ENCODE measurements around the gene GAGE12G. TPM values are rescaled to one million over a fixed set of nuclear protein-coding genes. Genes with fewer than 3 reads are reported as not detected.
"Not testable (repeated sequence)": the region's sequence is repeated elsewhere in the genome, so short reads cannot be mapped to it uniquely, and the experiment has no call there.

GAGE12G gene
- total RNA-seq, 2 experiments from 2014 or later: not detected

- not testable (repeated sequence) for H3K4me1 Mint-ChIP-seq (ENCODE audit: low read depth); H3K4me3 ChIP-seq (ENCODE audit: low read length)
Observed at GRCh38 chrX:49579649-49580048, 9.4 kb downstream of the GAGE12G start, which contains the start of gene GAGE12H. TSS of gene GAGE12H (plus strand) at chrX:49579949. CDS start at chrX:49581104, 1,155 bp downstream.

GRCh38 chrX:49589196-49589595 lies 19.0 kb downstream of the GAGE12G start, which contains the start of gene GAGE2A:
TSS of gene GAGE2A (plus strand) at chrX:49589496. CDS start at chrX:49590651, 1,155 bp downstream.
- H3K4me3 Mint-ChIP-seq; H3K27ac Mint-ChIP-seq; H3K27me3 ChIP-seq (ENCODE audit: control insufficient read depth in 1 of 2, insufficient read depth in 2 of 2, low read length in 2 of 2); H3K4me1 ChIP-seq (ENCODE audit: insufficient read depth, low read length); POLR2A ChIA-PET; DNase-seq; H3K36me3 ChIP-seq (ENCODE audit: insufficient read depth, low read length); H3K4me1 Mint-ChIP-seq (ENCODE audit: low read depth); intact Hi-C loops (cut with DNase I, micrococcal nuclease); H3K27me3 Mint-ChIP-seq; H3K27ac ChIP-seq (ENCODE audit: low read depth in 1 of 2, low read length in 2 of 2); CTCF ChIA-PET; H3K9me3 ChIP-seq (ENCODE audit: control insufficient read depth in 1 of 2, insufficient read depth in 1 of 2, low read length in 2 of 2); H3K4me3 ChIP-seq (ENCODE audit: low read length); ATAC-seq (ENCODE audit: poor library complexity); H3K36me3 Mint-ChIP-seq (ENCODE audit: low read depth); H3K9me3 Mint-ChIP-seq: not testable (repeated sequence)

More at GRCh38 chrX:49579649-49580048, 9.4 kb downstream of the GAGE12G start, which contains the start of gene GAGE12H:
- DNase-seq; H3K27ac Mint-ChIP-seq; H3K27me3 Mint-ChIP-seq; H3K36me3 ChIP-seq (ENCODE audit: insufficient read depth, low read length); POLR2A ChIA-PET; H3K36me3 Mint-ChIP-seq (ENCODE audit: low read depth); H3K9me3 Mint-ChIP-seq; ATAC-seq (ENCODE audit: poor library complexity); H3K4me3 Mint-ChIP-seq; intact Hi-C loops (cut with DNase I, micrococcal nuclease); CTCF ChIA-PET; H3K27ac ChIP-seq (ENCODE audit: low read depth in 1 of 2, low read length in 2 of 2); H3K4me1 ChIP-seq (ENCODE audit: insufficient read depth, low read length); H3K27me3 ChIP-seq (ENCODE audit: control insufficient read depth in 1 of 2, insufficient read depth in 2 of 2, low read length in 2 of 2); H3K9me3 ChIP-seq (ENCODE audit: control insufficient read depth in 1 of 2, insufficient read depth in 1 of 2, low read length in 2 of 2): not testable (repeated sequence)

DNA sequence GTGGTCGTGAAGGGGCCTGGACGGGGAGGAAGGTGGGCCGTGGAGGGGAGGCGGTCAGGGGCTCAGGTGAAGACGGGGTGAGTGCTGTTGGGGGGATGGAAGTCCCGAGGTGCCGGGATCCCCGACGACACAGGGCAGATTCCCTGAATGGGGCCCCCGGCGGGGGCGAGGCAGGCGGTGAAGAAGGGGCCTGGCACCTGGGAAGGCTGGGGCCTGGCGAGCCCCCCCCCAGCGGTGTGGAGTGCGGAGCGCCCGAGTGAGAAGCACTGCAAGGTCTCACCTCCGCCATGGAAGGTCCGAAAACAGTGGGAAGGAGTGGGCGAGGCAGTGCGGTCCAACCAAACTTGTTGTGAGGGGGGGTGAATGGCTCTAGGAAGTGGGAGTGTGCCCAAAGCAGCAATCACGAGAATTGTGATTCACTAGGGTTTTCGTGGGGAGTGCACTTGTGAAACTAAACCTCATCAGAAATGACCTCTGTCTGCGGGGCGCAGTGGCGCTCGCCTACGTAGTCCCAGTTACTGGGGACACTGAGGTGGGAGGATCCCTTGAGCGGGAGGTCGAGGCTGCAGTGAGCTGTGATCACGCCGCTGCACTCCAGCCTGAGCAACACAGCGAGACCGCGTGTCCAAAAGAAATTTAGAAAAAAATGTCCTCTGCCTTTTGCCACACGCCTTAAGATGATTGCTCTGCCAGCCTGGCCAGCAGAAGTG lies 19.7 kb downstream of the GAGE12G start:
- H3K9me3 ChIP-seq (ENCODE audit: control insufficient read depth in 1 of 2, insufficient read depth in 1 of 2, low read length in 2 of 2); H3K36me3 ChIP-seq (ENCODE audit: insufficient read depth, low read length); H3K4me3 Mint-ChIP-seq; H3K27ac Mint-ChIP-seq; H3K27ac ChIP-seq (ENCODE audit: low read depth in 1 of 2, low read length in 2 of 2); H3K36me3 Mint-ChIP-seq (ENCODE audit: low read depth); intact Hi-C loops (cut with DNase I, micrococcal nuclease); H3K4me3 ChIP-seq (ENCODE audit: low read length); H3K9me3 Mint-ChIP-seq; POLR2A ChIA-PET; ATAC-seq (ENCODE audit: poor library complexity); H3K27me3 Mint-ChIP-seq; H3K4me1 ChIP-seq (ENCODE audit: insufficient read depth, low read length); H3K4me1 Mint-ChIP-seq (ENCODE audit: low read depth); CTCF ChIA-PET; H3K27me3 ChIP-seq (ENCODE audit: control insufficient read depth in 1 of 2, insufficient read depth in 2 of 2, low read length in 2 of 2): not testable (repeated sequence)
- peak in 3 of 14 experiments; percentile 2 to 32 (median 16) for DNase-seq

DNA sequence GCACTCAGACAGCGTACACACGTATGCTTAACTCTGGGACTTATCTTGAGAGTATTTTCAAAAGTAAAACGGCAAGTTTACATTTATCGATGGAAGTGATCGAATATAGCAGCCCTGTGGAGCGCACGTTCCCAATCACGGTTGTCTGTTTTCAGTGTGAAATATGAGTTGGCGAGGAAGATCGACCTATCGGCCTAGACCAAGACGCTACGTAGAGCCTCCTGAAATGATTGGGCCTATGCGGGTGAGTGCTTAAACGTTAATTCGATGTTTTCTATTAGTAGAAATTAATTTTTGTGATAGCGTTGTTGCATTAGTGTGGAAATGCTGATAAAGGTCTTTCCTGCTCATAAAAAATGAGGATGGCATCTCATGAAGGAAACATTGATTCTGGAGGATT lies 20.3 kb downstream of the GAGE12G start:
- H3K27me3 Mint-ChIP-seq; H3K4me1 Mint-ChIP-seq (ENCODE audit: low read depth); H3K9me3 ChIP-seq (ENCODE audit: control insufficient read depth in 1 of 2, insufficient read depth in 1 of 2, low read length in 2 of 2); H3K4me1 ChIP-seq (ENCODE audit: insufficient read depth, low read length); POLR2A ChIA-PET; H3K9me3 Mint-ChIP-seq; H3K36me3 ChIP-seq (ENCODE audit: insufficient read depth, low read length); H3K36me3 Mint-ChIP-seq (ENCODE audit: low read depth); CTCF ChIA-PET; H3K27ac ChIP-seq (ENCODE audit: low read depth in 1 of 2, low read length in 2 of 2); intact Hi-C loops (cut with DNase I, micrococcal nuclease); DNase-seq; H3K27ac Mint-ChIP-seq; ATAC-seq (ENCODE audit: poor library complexity); H3K4me3 ChIP-seq (ENCODE audit: low read length); H3K27me3 ChIP-seq (ENCODE audit: control insufficient read depth in 1 of 2, insufficient read depth in 2 of 2, low read length in 2 of 2); H3K4me3 Mint-ChIP-seq: not testable (repeated sequence)

DNA sequence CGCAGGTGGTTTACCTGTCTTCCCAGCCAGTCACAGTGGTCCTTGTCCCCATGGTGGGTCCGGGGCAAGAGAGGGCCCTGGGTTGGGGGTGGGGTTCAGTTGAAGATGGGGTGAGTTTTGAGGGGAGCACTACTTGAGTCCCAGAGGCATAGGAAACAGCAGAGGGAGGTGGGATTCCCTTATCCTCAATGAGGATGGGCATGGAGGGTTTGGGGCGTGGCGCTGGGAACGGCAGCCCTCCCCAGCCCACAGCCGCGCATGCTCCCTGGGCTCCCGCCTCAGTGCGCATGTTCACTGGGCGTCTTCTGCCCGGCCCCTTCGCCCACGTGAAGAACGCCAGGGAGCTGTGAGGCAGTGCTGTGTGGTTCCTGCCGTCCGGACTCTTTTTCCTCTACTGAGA lies 28.5 kb downstream of the GAGE12G start, which contains the start of gene GAGE1:
TSS of gene GAGE1 (plus strand) at position 301 of the 400 bp plus-strand sequence. CDS start 1,155 bp downstream, outside the sequence.
- H3K9me3 ChIP-seq (ENCODE audit: control insufficient read depth in 1 of 2, insufficient read depth in 1 of 2, low read length in 2 of 2); H3K4me3 ChIP-seq (ENCODE audit: low read length); POLR2A ChIA-PET; H3K4me1 ChIP-seq (ENCODE audit: insufficient read depth, low read length); H3K27ac Mint-ChIP-seq; H3K27me3 ChIP-seq (ENCODE audit: control insufficient read depth in 1 of 2, insufficient read depth in 2 of 2, low read length in 2 of 2); H3K9me3 Mint-ChIP-seq; H3K27me3 Mint-ChIP-seq; ATAC-seq (ENCODE audit: poor library complexity); intact Hi-C loops (cut with DNase I, micrococcal nuclease); H3K4me3 Mint-ChIP-seq; DNase-seq; H3K4me1 Mint-ChIP-seq (ENCODE audit: low read depth); H3K36me3 Mint-ChIP-seq (ENCODE audit: low read depth); H3K36me3 ChIP-seq (ENCODE audit: insufficient read depth, low read length); CTCF ChIA-PET; H3K27ac ChIP-seq (ENCODE audit: low read depth in 1 of 2, low read length in 2 of 2): not testable (repeated sequence)
